C4-2B (cell line): ENCODE data around the gene RNF217.

Experiments
- ZFX ChIP-seq: fragments of 450-650 bp; IDR thresholded peaks from 2 replicates; pipeline ENCODE4 v1.6.1; 2017
- TF ChIP-seq, protein P1 (sequence below): fragments of 450-650 bp; conservative IDR thresholded peaks from 2 replicates; pipeline ENCODE4 v1.5.1; 2017; ENCODE audit warnings: mild to moderate bottlenecking

DNA sequence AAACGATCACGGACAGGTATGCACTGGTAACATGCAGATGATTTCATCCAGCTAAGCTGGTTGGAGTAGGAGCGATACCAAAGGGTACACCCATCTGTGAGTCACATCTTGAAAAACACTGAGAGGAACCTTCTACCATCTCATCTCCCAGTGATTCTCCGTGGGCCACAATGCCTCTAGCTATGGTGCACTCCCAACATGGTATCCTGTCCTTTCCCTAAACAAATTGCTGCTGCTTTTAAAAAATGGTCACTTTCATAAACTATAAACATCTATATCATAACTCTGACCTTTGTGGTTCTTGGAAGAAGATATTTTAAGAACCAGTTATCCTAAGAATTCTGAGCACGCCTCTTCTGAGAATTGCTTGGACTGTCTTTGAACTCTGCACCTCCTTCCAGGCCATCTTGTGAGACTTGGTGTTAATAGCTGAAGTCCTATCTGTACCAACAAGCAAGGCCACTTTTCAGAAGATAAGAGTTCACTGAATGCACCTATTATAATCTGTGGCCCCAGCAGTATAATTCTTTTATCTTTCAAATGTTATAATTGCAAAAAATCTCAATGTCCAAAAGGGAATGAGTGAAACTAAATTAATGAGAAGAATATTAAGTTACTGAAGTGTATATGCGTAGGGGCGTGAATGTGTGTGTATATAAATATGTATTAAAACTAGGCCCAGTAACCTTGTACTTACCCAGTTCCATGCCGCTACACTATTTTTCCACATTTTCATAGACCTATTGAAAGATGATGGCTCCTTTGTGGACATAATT, 120.9 kb downstream of the RNF217 start:
- TF ChIP-seq, protein P1, sequence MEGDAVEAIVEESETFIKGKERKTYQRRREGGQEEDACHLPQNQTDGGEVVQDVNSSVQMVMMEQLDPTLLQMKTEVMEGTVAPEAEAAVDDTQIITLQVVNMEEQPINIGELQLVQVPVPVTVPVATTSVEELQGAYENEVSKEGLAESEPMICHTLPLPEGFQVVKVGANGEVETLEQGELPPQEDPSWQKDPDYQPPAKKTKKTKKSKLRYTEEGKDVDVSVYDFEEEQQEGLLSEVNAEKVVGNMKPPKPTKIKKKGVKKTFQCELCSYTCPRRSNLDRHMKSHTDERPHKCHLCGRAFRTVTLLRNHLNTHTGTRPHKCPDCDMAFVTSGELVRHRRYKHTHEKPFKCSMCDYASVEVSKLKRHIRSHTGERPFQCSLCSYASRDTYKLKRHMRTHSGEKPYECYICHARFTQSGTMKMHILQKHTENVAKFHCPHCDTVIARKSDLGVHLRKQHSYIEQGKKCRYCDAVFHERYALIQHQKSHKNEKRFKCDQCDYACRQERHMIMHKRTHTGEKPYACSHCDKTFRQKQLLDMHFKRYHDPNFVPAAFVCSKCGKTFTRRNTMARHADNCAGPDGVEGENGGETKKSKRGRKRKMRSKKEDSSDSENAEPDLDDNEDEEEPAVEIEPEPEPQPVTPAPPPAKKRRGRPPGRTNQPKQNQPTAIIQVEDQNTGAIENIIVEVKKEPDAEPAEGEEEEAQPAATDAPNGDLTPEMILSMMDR = no peak
- no peak for TF ChIP-seq ZFX
